B cell (primary cell): ENCODE measurements around the gene TCAIM. TPM values are rescaled to one million over a fixed set of nuclear protein-coding genes. Genes with fewer than 3 reads are reported as not detected.

Source experiments
- ATAC-seq: fragments of 200-7000 bp; cut with Tn5 transposase; one replicate; pipeline ENCODE4 v1.10.0; 2021; ENCODE audit warnings: low read depth, mild to moderate bottlenecking, moderate number of reproducible peaks, moderate library complexity
- CTCF ChIA-PET: fragments of 350-600 bp; sonication (Branson Sonifier 250); formaldehyde crosslinking; loops from one replicate; lab custom pipeline; 2021; ENCODE audit warnings: antibody characterized with exemption, inconsistent platforms; lab: Charles Lee
- POLR2A ChIA-PET: fragments of 350-600 bp; sonication (Branson Sonifier 250); formaldehyde crosslinking; loops from one replicate; lab custom pipeline; 2021; ENCODE audit warnings: antibody characterized with exemption; lab: Charles Lee
- DNase-seq: peaks from one replicate; pipeline ENCODE4 v3.0.0; 2013
- H2AFZ ChIP-seq: 2 replicates; pipeline ENCODE4 v1.6.1; 2012; ENCODE audit warnings: mild to moderate bottlenecking, low read depth, low read length; ENCODE audit not compliant: insufficient read depth, poor library complexity, severe bottlenecking
- H3K27ac ChIP-seq, 2 donors: 1 replicate in 1 of 2; 2 replicates in 1 of 2; pipeline ENCODE4 v1.5.1; 2012 to 2013; ENCODE audit warnings: low read length in 2 of 2, mild to moderate bottlenecking in 2 of 2, moderate library complexity in 1 of 2
- H3K27me3 ChIP-seq, 4 experiments: fragments of 200-600 bp in 1 of 4; sonication (generic) in 1 of 4; replicated peaks in 1 of 4; 1 replicate in 2 of 4; 2 replicates in 2 of 4; pipeline versions ENCODE4 v1.6.1 to v1.7.0; 2013 to 2016; ENCODE audit warnings: low read length in 3 of 4, mild to moderate bottlenecking in 2 of 4, mixed read lengths in 1 of 4, moderate library complexity in 1 of 4; ENCODE audit not compliant: insufficient read depth in 4 of 4, control insufficient read depth in 3 of 4; ENCODE audit errors: control extremely low read depth in 1 of 4
- H3K36me3 ChIP-seq, 2 experiments: replicated peaks in 1 of 2; 1 replicate in 1 of 2; 2 replicates in 1 of 2; pipeline versions ENCODE4 v1.6.1 to v1.7.1; 2013; ENCODE audit warnings: low read length in 1 of 2; ENCODE audit not compliant: insufficient read depth in 2 of 2, control insufficient read depth in 1 of 2; ENCODE audit errors: control extremely low read depth in 1 of 2, extremely low read depth in 1 of 2
- H3K4me1 ChIP-seq, 2 donors: fragments of 200-600 bp in 1 of 2; sonication (generic) in 1 of 2; 1 replicate in 1 of 2; 2 replicates in 1 of 2; pipeline versions ENCODE4 v1.5.1 to v1.6.1; 2013 to 2017; ENCODE audit warnings: low read length in 2 of 2; ENCODE audit not compliant: control insufficient read depth in 2 of 2, insufficient read depth in 2 of 2
- H3K4me2 ChIP-seq: replicated peaks from 2 replicates; pipeline ENCODE3; 2012; ENCODE audit warnings: mild to moderate bottlenecking, low read depth, low read length; ENCODE audit not compliant: poor library complexity, severe bottlenecking
- H3K4me3 ChIP-seq, 5 experiments: fragments of 200-600 bp in 1 of 5; sonication (generic) in 1 of 5; 1 replicate in 3 of 5; 2 replicates in 2 of 5; pipeline versions ENCODE4 v1.5.1 to v1.7.0; 2011 to 2016; ENCODE audit warnings: low read length in 4 of 5, mild to moderate bottlenecking in 4 of 5, low read depth in 2 of 5, control low read depth in 1 of 5, moderate library complexity in 1 of 5; ENCODE audit not compliant: insufficient read depth in 1 of 5; ENCODE audit errors: control extremely low read depth in 1 of 5, extremely low read depth in 1 of 5
- H3K79me2 ChIP-seq: fragments of 200-600 bp; sonication (generic); one replicate; pipeline ENCODE4 v1.6.0; 2016; ENCODE audit warnings: low read length; ENCODE audit not compliant: control insufficient read depth, insufficient read depth
- H3K9ac ChIP-seq: fragments of 200-600 bp; sonication (generic); 2 replicates; pipeline ENCODE4 v1.6.1; 2017; ENCODE audit warnings: mild to moderate bottlenecking, low read length, moderate library complexity
- H3K9me3 ChIP-seq, 3 donors: one replicate each; pipeline versions ENCODE4 v1.6.1 to v1.7.1; 2013; ENCODE audit warnings: low read length in 2 of 3; ENCODE audit not compliant: control insufficient read depth in 2 of 3, insufficient read depth in 1 of 3; ENCODE audit errors: control extremely low read depth in 1 of 3
- H4K20me1 ChIP-seq: 2 replicates; pipeline ENCODE4 v1.6.0; 2012; ENCODE audit warnings: mild to moderate bottlenecking, low read length; ENCODE audit not compliant: insufficient read depth, control insufficient read depth, poor library complexity, severe bottlenecking
- H3K27ac Mint-ChIP-seq: one replicate; pipeline ENCODE4 v1.8.0; 2021; ENCODE audit warnings: mixed read lengths
- H3K27me3 Mint-ChIP-seq: one replicate; pipeline ENCODE4 v1.8.0; 2021; ENCODE audit warnings: mixed read lengths
- H3K4me1 Mint-ChIP-seq: one replicate; pipeline ENCODE4 v1.8.0; 2021; ENCODE audit warnings: mixed read lengths
- H3K4me3 Mint-ChIP-seq: one replicate; pipeline ENCODE4 v1.8.0; 2021; ENCODE audit warnings: mixed read lengths
- H3K9me3 Mint-ChIP-seq: one replicate; pipeline ENCODE4 v1.8.0; 2022; ENCODE audit warnings: mixed read lengths; ENCODE audit not compliant: insufficient read depth
- CTCF ChIP-seq: fragments of 200-600 bp; IDR thresholded peaks from one replicate; pipeline ENCODE4 v1.8.0; 2022; ENCODE audit warnings: antibody characterized with exemption, mild to moderate bottlenecking
- EZH2 ChIP-seq: IDR thresholded peaks from 2 replicates; pipeline ENCODE4 v1.6.1; 2012; ENCODE audit warnings: borderline replicate concordance, low read depth, mild to moderate bottlenecking, moderate library complexity, low read length; ENCODE audit not compliant: insufficient read depth, poor library complexity, severe bottlenecking
- WGBS: methylation state at CpG from one replicate; pipeline ENCODE4 v1.1.5; 2013; ENCODE audit warnings: missing lambda C conversion rate; ENCODE audit not compliant: insufficient coverage; 5-methylcytosine and 5-hydroxymethylcytosine counted together
- intact Hi-C: fragments of 100-400 bp; cut with micrococcal nuclease; formaldehyde crosslinking; loops from one replicate; pipeline ENCODE4 v1.10.0; 2022
- polyA plus RNA-seq: library from polyadenylated mRNA; depleted of rRNA; stranded (reverse); fragments of >200 nt; gene quantifications from 2 replicates; pipeline ENCODE4 v1.2.3, GENCODE V29; 2012
- total RNA-seq, 2 donors: library from RNA; stranded (reverse); fragments of 120-200 nt in 1 of 2; gene quantifications; 1 replicate in 1 of 2; 2 replicates in 1 of 2; pipeline versions ENCODE4 v1.2.3 to v1.2.4, GENCODE V29; 2013 to 2022

Gene TCAIM
- total and polyA plus RNA-seq, 2 donors (not counting 1 experiment from before 2014, with no cell fraction given), result 4.3 to 15.8 TPM

- H3K4me2 ChIP-seq, result peak overlapping the region; percentile 79
- ChIA-PET POLR2A (interaction anchor here (1.3 to 1.4 kb wide), 2 partner anchors 101 to 172 kb away, joined by 3 to 7 read pairs; no protein-coding TSS in a partner anchor), CTCF (interaction anchor here (0.9 to 2.5 kb wide), 6 partner anchors 15 to 637 kb away, joined by 3 to 5 read pairs (median 4); partner anchors contain the start of genes EXOSC7, ZDHHC3 and ZNF445)
- 0% methylated on average over 11 of the region's 15 CpGs for WGBS
- TF ChIP-seq EZH2, result no peak
- TF ChIP-seq CTCF, result no peak
- Mint-ChIP-seq H3K27ac (peak overlapping the region; percentile 99), H3K9me3 (no peaks in the 10 kb centered on the region), H3K4me1 (peaks cover 29% of the 10 kb centered on the region), H3K4me3 (peak overlapping the region; percentile 99), H3K27me3 (peaks cover 4% of the 10 kb centered on the region)
- H3K4me1 ChIP-seq, result peaks cover 16 to 19% of the 10 kb centered on the region in 2 donors
- H3K36me3 ChIP-seq, result no peaks in the 10 kb centered on the region
- DNase-seq, result no peak
- H3K27ac ChIP-seq, result peak overlapping the region; percentile 80 to 88
- no peaks in the 10 kb centered on the region for H3K27me3 ChIP-seq
- H3K9ac ChIP-seq, result peak overlapping the region; percentile 88
- peaks cover 30% of the 10 kb centered on the region for H3K79me2 ChIP-seq
- no peaks in the 10 kb centered on the region for H3K9me3 ChIP-seq
- no peak for ATAC-seq
- peak overlapping the region; percentile 98 for H2AFZ ChIP-seq
- intact Hi-C loops, result loop anchor here (1.0 to 5.0 kb wide), 8 partner anchors 139 to 1231 kb away; partner anchors contain the start of genes ANO10, KIAA1143, KIF15 and POMGNT2
- H4K20me1 ChIP-seq, result no peaks in the 10 kb centered on the region
- H3K4me3 ChIP-seq, result peak overlapping the region; percentile 85 to 97 (median 87)
Observed at GRCh38 chr3:44338828-44339127, 212 bp downstream of the TCAIM start.
